Endometrial microvascular endothelial cells (primary cell): Measurements from ENCODE around the gene ETS1. TPM values are rescaled to one million over a fixed set of nuclear protein-coding genes. Genes with fewer than 3 reads are reported as not detected.

Source experiments
- in situ Hi-C: cut with HindIII; loops from 2 replicates; pipeline ENCODE4 v1.10.0; 2017; ENCODE audit warnings: low sequenced_read_pairs, low pct_unique_long_range_greater_than_20kb; ENCODE audit errors: inconsistent ontology term
- total RNA-seq: library from RNA; depleted of rRNA; stranded (reverse); fragments of >200 nt; gene quantifications from one replicate; pipeline ENCODE4 v1.2.3, GENCODE V29; 2015; ENCODE audit errors: inconsistent ontology term

Gene ETS1
- total RNA-seq, 1 donor from 2014 or later, result 35.4 TPM

- in situ Hi-C loops, result no loop called here
Measured at GRCh38 chr11:128468111-128468510, 119.2 kb downstream of the ETS1 start.

- in situ Hi-C loops, result no loop called here
Measured at GRCh38 chr11:128467610-128468041, 119.7 kb downstream of the ETS1 start.

GRCh38 chr11:128467041-128467440 lies 120.3 kb downstream of the ETS1 start:
- in situ Hi-C loops, result no loop called here

- in situ Hi-C loops, result no loop called here
Measured at GRCh38 chr11:128465946-128466705, 121.2 kb downstream of the ETS1 start.

- in situ Hi-C loops, result no loop called here
Measured at GRCh38 chr11:128465531-128465930, 121.8 kb downstream of the ETS1 start.

- in situ Hi-C loops, result no loop called here
Measured at GRCh38 chr11:128464878-128465450, 122.4 kb downstream of the ETS1 start.

GRCh38 chr11:128463979-128464378 lies 123.4 kb downstream of the ETS1 start:
- in situ Hi-C loops, result no loop called here

- in situ Hi-C loops, result no loop called here
Measured at GRCh38 chr11:128463371-128463829, 124.0 kb downstream of the ETS1 start.

- in situ Hi-C loops, result no loop called here
Measured at GRCh38 chr11:128462922-128463321, 124.4 kb downstream of the ETS1 start.

- in situ Hi-C loops, result no loop called here
Measured at GRCh38 chr11:128462189-128462588, 125.2 kb downstream of the ETS1 start.

GRCh38 chr11:128458321-128458720 lies 129.0 kb downstream of the ETS1 start:
- in situ Hi-C loops, result no loop called here

GRCh38 chr11:128457874-128458273 lies 129.5 kb downstream of the ETS1 start:
- in situ Hi-C loops, result no loop called here

GRCh38 chr11:128456566-128457268 lies 130.6 kb downstream of the ETS1 start:
- in situ Hi-C loops, result no loop called here

- in situ Hi-C loops, result no loop called here
Measured at GRCh38 chr11:128455766-128456165, 131.6 kb downstream of the ETS1 start.

- in situ Hi-C loops, result no loop called here
Measured at GRCh38 chr11:128453444-128454336, 133.7 kb downstream of the ETS1 start.

GRCh38 chr11:128451652-128452470 lies 135.5 kb downstream of the ETS1 start:
- in situ Hi-C loops, result no loop called here

GRCh38 chr11:128450882-128451651 lies 136.3 kb downstream of the ETS1 start:
- in situ Hi-C loops, result no loop called here
